H9 (cell line): ENCODE measurements around the gene LYVE1. TPM values are rescaled to one million over a fixed set of nuclear protein-coding genes. Genes with fewer than 3 reads are reported as not detected.
A peak's percentile ranks its signal among the peaks of the same experiment; 100 is the strongest.

Experiments
- DNase-seq: peaks from one replicate; pipeline ENCODE4 v3.0.0-alpha.2; 2017
- H2AFZ ChIP-seq: one replicate; pipeline ENCODE4 v1.6.1; 2013; ENCODE audit warnings: mild to moderate bottlenecking, low read length, control low read depth, moderate library complexity
- H2AK5ac ChIP-seq: 2 replicates; pipeline ENCODE4 v1.6.1; 2013; ENCODE audit warnings: low read length, control low read depth, mixed read lengths; ENCODE audit not compliant: insufficient read length
- H2BK120ac ChIP-seq: one replicate; pipeline ENCODE4 v1.6.1; 2013; ENCODE audit warnings: low read depth, mild to moderate bottlenecking, low read length, control low read depth, inconsistent platforms; ENCODE audit not compliant: poor library complexity, severe bottlenecking
- H2BK12ac ChIP-seq: 2 replicates; pipeline ENCODE4 v1.6.1; 2013; ENCODE audit warnings: low read length, control low read depth, mixed read lengths, low read depth; ENCODE audit not compliant: insufficient read length
- H2BK15ac ChIP-seq: 2 replicates; pipeline ENCODE4 v1.6.1; 2013; ENCODE audit warnings: low read depth, low read length, control low read depth
- H2BK20ac ChIP-seq: one replicate; pipeline ENCODE4 v1.6.1; 2013; ENCODE audit warnings: low read depth, mild to moderate bottlenecking, low read length, control low read depth, inconsistent platforms; ENCODE audit not compliant: poor library complexity, severe bottlenecking
- H2BK5ac ChIP-seq: 2 replicates; pipeline ENCODE4 v1.6.1; 2013; ENCODE audit warnings: low read length, control low read depth, mixed read lengths; ENCODE audit not compliant: insufficient read length
- H3K14ac ChIP-seq: 2 replicates; pipeline ENCODE4 v1.6.1; 2013; ENCODE audit warnings: low read length, control low read depth; ENCODE audit not compliant: insufficient read depth
- H3K18ac ChIP-seq: 2 replicates; pipeline ENCODE4 v1.6.1; 2013; ENCODE audit warnings: low read depth, mild to moderate bottlenecking, mixed read lengths, low read length, control low read depth; ENCODE audit not compliant: insufficient read length
- H3K23ac ChIP-seq: 2 replicates; pipeline ENCODE4 v1.6.1; 2013; ENCODE audit warnings: low read length, control low read depth, mixed read lengths, low read depth; ENCODE audit not compliant: insufficient read length
- H3K23me2 ChIP-seq: 2 replicates; pipeline ENCODE4 v1.6.1; 2013; ENCODE audit warnings: low read depth, mild to moderate bottlenecking, mixed read lengths, low read length, control low read depth; ENCODE audit not compliant: insufficient read length, poor library complexity, severe bottlenecking
- H3K27ac ChIP-seq: 2 replicates; pipeline ENCODE4 v1.5.1; 2013; ENCODE audit warnings: low read length, control low read depth, mixed read lengths, low read depth; ENCODE audit not compliant: insufficient read length
- H3K27me3 ChIP-seq: 2 replicates; pipeline ENCODE4 v1.6.1; 2013; ENCODE audit warnings: low read length, control low read depth, inconsistent platforms; ENCODE audit not compliant: insufficient read depth
- H3K4ac ChIP-seq: 2 replicates; pipeline ENCODE4 v1.6.1; 2013; ENCODE audit warnings: low read depth, mild to moderate bottlenecking, control low read depth, inconsistent platforms, low read length, moderate library complexity
- H3K4me1 ChIP-seq: 2 replicates; pipeline ENCODE4 v1.6.1; 2013; ENCODE audit warnings: low read length, control low read depth, inconsistent platforms; ENCODE audit not compliant: insufficient read depth
- H3K4me2 ChIP-seq: 2 replicates; pipeline ENCODE4 v1.6.1; 2013; ENCODE audit warnings: low read length, control low read depth, mixed read lengths; ENCODE audit not compliant: insufficient read length, insufficient read depth
- H3K56ac ChIP-seq: 2 replicates; pipeline ENCODE4 v1.6.1; 2013; ENCODE audit warnings: low read depth, mild to moderate bottlenecking, mixed read lengths, low read length, control low read depth; ENCODE audit not compliant: insufficient read length
- H3K79me1 ChIP-seq: 2 replicates; pipeline ENCODE4 v1.6.1; 2013; ENCODE audit warnings: low read depth, mild to moderate bottlenecking, moderate library complexity, low read length, control low read depth, inconsistent platforms; ENCODE audit not compliant: insufficient read depth, poor library complexity, severe bottlenecking
- H3K79me2 ChIP-seq: 2 replicates; pipeline ENCODE4 v1.6.1; 2013; ENCODE audit warnings: low read length, control low read depth, inconsistent platforms; ENCODE audit not compliant: insufficient read depth
- H3K9ac ChIP-seq: 2 replicates; pipeline ENCODE4 v1.6.1; 2013; ENCODE audit warnings: low read length, control low read depth, mixed read lengths; ENCODE audit not compliant: insufficient read length; ENCODE audit errors: extremely low read depth
- H3K9me3 ChIP-seq: one replicate; pipeline ENCODE4 v1.6.1; 2013; ENCODE audit warnings: low read depth, low read length, inconsistent platforms; ENCODE audit not compliant: control insufficient read depth
- H3T11ph ChIP-seq: one replicate; pipeline ENCODE4 v1.6.1; 2013; ENCODE audit warnings: mild to moderate bottlenecking, low read length, control low read depth, inconsistent platforms
- H4K20me1 ChIP-seq: one replicate; pipeline ENCODE4 v1.6.1; 2013; ENCODE audit not compliant: control insufficient read depth, insufficient read length, insufficient read depth
- H4K5ac ChIP-seq: 2 replicates; pipeline ENCODE4 v1.6.1; 2013; ENCODE audit warnings: low read depth, mild to moderate bottlenecking, mixed read lengths, low read length, control low read depth; ENCODE audit not compliant: insufficient read length
- H4K8ac ChIP-seq: replicated peaks from 2 replicates; pipeline ENCODE4 v1.6.1; 2013; ENCODE audit warnings: low read length, control low read depth, mixed read lengths, low read depth; ENCODE audit not compliant: insufficient read length
- H4K91ac ChIP-seq: 2 replicates; pipeline ENCODE4 v1.6.1; 2013; ENCODE audit warnings: low read depth, mild to moderate bottlenecking, moderate library complexity, mixed read lengths, low read length, control low read depth; ENCODE audit not compliant: insufficient read length
- H3K27ac Mint-ChIP-seq, 3 experiments: 2 replicates in 2 of 3; 3 replicates in 1 of 3; pipeline ENCODE4 v1.8.0; 2020 to 2021; ENCODE audit warnings: mixed read lengths in 3 of 3, mild to moderate bottlenecking in 1 of 3, moderate library complexity in 1 of 3
- H3K27me3 Mint-ChIP-seq: 2 replicates; pipeline ENCODE4 v1.8.0; 2021; ENCODE audit warnings: low read depth, mild to moderate bottlenecking, moderate library complexity, mixed read lengths
- H3K36me3 Mint-ChIP-seq, 3 experiments: 2 replicates in 2 of 3; 3 replicates in 1 of 3; pipeline ENCODE4 v1.8.0; 2020 to 2021; ENCODE audit warnings: low read depth in 3 of 3, mixed read lengths in 3 of 3; ENCODE audit not compliant: insufficient read depth in 1 of 3
- H3K4me1 Mint-ChIP-seq, 2 experiments: 2 replicates each; pipeline ENCODE4 v1.8.0; 2020; ENCODE audit warnings: mixed read lengths in 2 of 2
- H3K4me3 Mint-ChIP-seq, 2 experiments: 2 replicates in 1 of 2; 3 replicates in 1 of 2; pipeline ENCODE4 v1.8.0; 2020 to 2021; ENCODE audit warnings: mild to moderate bottlenecking in 2 of 2, mixed read lengths in 2 of 2, moderate library complexity in 1 of 2
- H3K9me3 Mint-ChIP-seq, 2 experiments: 2 replicates in 1 of 2; 3 replicates in 1 of 2; pipeline ENCODE4 v1.8.0; 2020; ENCODE audit warnings: mild to moderate bottlenecking in 2 of 2, mixed read lengths in 2 of 2, moderate library complexity in 1 of 2
- WGBS: extraction: QIAGEN DNeasy Blood & Tissue Kit; methylation state at CpG from one replicate; pipeline ENCODE4 v1.1.7; 2013; ENCODE audit warnings: missing lambda C conversion rate, low lambda C conversion rate, mixed read lengths; ENCODE audit not compliant: insufficient read length; ENCODE audit errors: extremely low coverage; 5-methylcytosine and 5-hydroxymethylcytosine counted together
- total RNA-seq: library from RNA; stranded (reverse); gene quantifications from 2 replicates; pipeline ENCODE4 v1.2.1, GENCODE V29; 2021
- TF ChIP-seq, protein P1 (sequence below): fragments of 200-600 bp; sonication (generic); conservative IDR thresholded peaks from 3 replicates; pipeline ENCODE4 v1.8.0; 2021; ENCODE audit warnings: antibody characterized with exemption, mild to moderate bottlenecking

The LYVE1 gene
- total RNA-seq, 1 experiment from 2014 or later = not detected

GRCh38 chr11:10600570-10601248 is 32.2 kb upstream of the LYVE1 start:
- Histone ChIP-seq H3K9me3 (no peaks in the 10 kb centered on the region), H4K91ac (no peak overlapping the region), H3K18ac (no peak overlapping the region), H2BK5ac (no peak overlapping the region), H2AFZ (no peak overlapping the region), H3K79me2 (no peaks in the 10 kb centered on the region), H3K4ac (no peak overlapping the region), H3K27ac (no peak overlapping the region), H3K4me1 (peaks cover 3% of the 10 kb centered on the region; the same call in 1 of the 2 replicates), H3K14ac (no peak overlapping the region), H3K27me3 (no peaks in the 10 kb centered on the region), H3K9ac (no peak overlapping the region), H2BK20ac (no peak overlapping the region), H2BK12ac (no peak overlapping the region), H2BK120ac (no peak overlapping the region), H4K8ac (no peak overlapping the region), H4K20me1 (no peaks in the 10 kb centered on the region), H2AK5ac (no peak overlapping the region), H3K79me1 (no peaks in the 10 kb centered on the region), H3K23ac (no peak overlapping the region), H3T11ph (no peak overlapping the region), H3K56ac (no peak overlapping the region), H2BK15ac (no peak overlapping the region), H3K23me2 (no peaks in the 10 kb centered on the region), H3K4me2 (no peak overlapping the region), H4K5ac (no peak overlapping the region)
- WGBS = no CpG with 5 or more reads among the region's 11 CpGs
- Mint-ChIP-seq H3K27me3 (no peaks in the 10 kb centered on the region), H3K36me3 (no peaks in the 10 kb centered on the region), H3K27ac (peak overlapping the region in 1 of 3 experiments; percentile 68; a peak in 2 of 7 replicates), H3K9me3 (no peaks in the 10 kb centered on the region; a peak in 1 of 5 replicates), H3K4me3 (no peak overlapping the region), H3K4me1 (peaks cover 1 to 6% of the 10 kb centered on the region in 2 experiments)
- TF ChIP-seq, protein P1, sequence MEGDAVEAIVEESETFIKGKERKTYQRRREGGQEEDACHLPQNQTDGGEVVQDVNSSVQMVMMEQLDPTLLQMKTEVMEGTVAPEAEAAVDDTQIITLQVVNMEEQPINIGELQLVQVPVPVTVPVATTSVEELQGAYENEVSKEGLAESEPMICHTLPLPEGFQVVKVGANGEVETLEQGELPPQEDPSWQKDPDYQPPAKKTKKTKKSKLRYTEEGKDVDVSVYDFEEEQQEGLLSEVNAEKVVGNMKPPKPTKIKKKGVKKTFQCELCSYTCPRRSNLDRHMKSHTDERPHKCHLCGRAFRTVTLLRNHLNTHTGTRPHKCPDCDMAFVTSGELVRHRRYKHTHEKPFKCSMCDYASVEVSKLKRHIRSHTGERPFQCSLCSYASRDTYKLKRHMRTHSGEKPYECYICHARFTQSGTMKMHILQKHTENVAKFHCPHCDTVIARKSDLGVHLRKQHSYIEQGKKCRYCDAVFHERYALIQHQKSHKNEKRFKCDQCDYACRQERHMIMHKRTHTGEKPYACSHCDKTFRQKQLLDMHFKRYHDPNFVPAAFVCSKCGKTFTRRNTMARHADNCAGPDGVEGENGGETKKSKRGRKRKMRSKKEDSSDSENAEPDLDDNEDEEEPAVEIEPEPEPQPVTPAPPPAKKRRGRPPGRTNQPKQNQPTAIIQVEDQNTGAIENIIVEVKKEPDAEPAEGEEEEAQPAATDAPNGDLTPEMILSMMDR = no peak
- DNase-seq = no peak
